ENCODE measurements around the gene TBC1D5.
"Not testable (repeated sequence)": the region's sequence is repeated elsewhere in the genome, so short reads cannot be mapped to it uniquely, and the experiment has no call there.

TBC1D5 gene

GRCh38 chr3:17151598-17152373 is 590.6 kb downstream of the TBC1D5 start:
- peak; percentile 65 to 89 for DNase-seq

- no peak for DNase-seq
Measured at GRCh38 chr3:17149076-17149475, 593.4 kb downstream of the TBC1D5 start.

GRCh38 chr3:17144665-17144993 is 597.8 kb downstream of the TBC1D5 start:
- no peak for DNase-seq

- no peak for DNase-seq
Measured at GRCh38 chr3:17143893-17144664, 598.4 kb downstream of the TBC1D5 start.

GRCh38 chr3:17142516-17142915 is 599.9 kb downstream of the TBC1D5 start:
- no peak for DNase-seq

GRCh38 chr3:17141699-17142098 is 600.7 kb downstream of the TBC1D5 start:
- no peak for DNase-seq

- no peak for DNase-seq
Measured at GRCh38 chr3:17140670-17141505, 601.5 kb downstream of the TBC1D5 start.

GRCh38 chr3:17138246-17139039 is 604.0 kb downstream of the TBC1D5 start:
- no peak for DNase-seq

GRCh38 chr3:17137321-17137826 is 605.1 kb downstream of the TBC1D5 start:
- DNase-seq, result no peak

GRCh38 chr3:17136136-17136721 is 606.2 kb downstream of the TBC1D5 start:
- no peak for DNase-seq

- DNase-seq, result no peak
Measured at GRCh38 chr3:17135696-17136095, 606.7 kb downstream of the TBC1D5 start.

- DNase-seq, result no peak
Measured at GRCh38 chr3:17133632-17134545, 608.5 kb downstream of the TBC1D5 start.

- no peak for DNase-seq
Measured at GRCh38 chr3:17132286-17133115, 609.9 kb downstream of the TBC1D5 start.

- no peak for DNase-seq
Measured at GRCh38 chr3:17130956-17131355, 611.5 kb downstream of the TBC1D5 start.

- DNase-seq, result no peak
Measured at GRCh38 chr3:17129556-17129955, 612.9 kb downstream of the TBC1D5 start.

- not testable (repeated sequence) for DNase-seq
Measured at GRCh38 chr3:17128671-17129070, 613.8 kb downstream of the TBC1D5 start.

- no peak for DNase-seq
Measured at GRCh38 chr3:17125738-17126442, 616.5 kb downstream of the TBC1D5 start.

- DNase-seq, result no peak
Measured at GRCh38 chr3:17122758-17123157, 619.7 kb downstream of the TBC1D5 start.

- DNase-seq, result no peak
Measured at GRCh38 chr3:17121336-17121735, 621.1 kb downstream of the TBC1D5 start.
